HG02943 (cell line): ENCODE results near the gene GALNT2.

Experiments
- ATAC-seq: cut with Tn5 transposase; IDR thresholded peaks from one replicate; pipeline ENCODE4 v1.9.1; 2021; ENCODE audit warnings: mild to moderate bottlenecking, low read depth, moderate library complexity; ENCODE audit not compliant: unreplicated experiment

Gene GALNT2

GRCh38 chr1:230220478-230220877 lies 153.4 kb downstream of the GALNT2 start:
- no peak for ATAC-seq

- no peak for ATAC-seq
Measured at GRCh38 chr1:230220907-230221306, 153.9 kb downstream of the GALNT2 start.

- ATAC-seq: no peak
Measured at GRCh38 chr1:230222678-230223077, 155.6 kb downstream of the GALNT2 start.

GRCh38 chr1:230224101-230224960 lies 157.3 kb downstream of the GALNT2 start:
- ATAC-seq: no peak

- ATAC-seq: no peak
Measured at GRCh38 chr1:230226007-230226800, 159.2 kb downstream of the GALNT2 start.

- ATAC-seq: no peak
Measured at GRCh38 chr1:230226814-230227213, 159.8 kb downstream of the GALNT2 start.

DNA sequence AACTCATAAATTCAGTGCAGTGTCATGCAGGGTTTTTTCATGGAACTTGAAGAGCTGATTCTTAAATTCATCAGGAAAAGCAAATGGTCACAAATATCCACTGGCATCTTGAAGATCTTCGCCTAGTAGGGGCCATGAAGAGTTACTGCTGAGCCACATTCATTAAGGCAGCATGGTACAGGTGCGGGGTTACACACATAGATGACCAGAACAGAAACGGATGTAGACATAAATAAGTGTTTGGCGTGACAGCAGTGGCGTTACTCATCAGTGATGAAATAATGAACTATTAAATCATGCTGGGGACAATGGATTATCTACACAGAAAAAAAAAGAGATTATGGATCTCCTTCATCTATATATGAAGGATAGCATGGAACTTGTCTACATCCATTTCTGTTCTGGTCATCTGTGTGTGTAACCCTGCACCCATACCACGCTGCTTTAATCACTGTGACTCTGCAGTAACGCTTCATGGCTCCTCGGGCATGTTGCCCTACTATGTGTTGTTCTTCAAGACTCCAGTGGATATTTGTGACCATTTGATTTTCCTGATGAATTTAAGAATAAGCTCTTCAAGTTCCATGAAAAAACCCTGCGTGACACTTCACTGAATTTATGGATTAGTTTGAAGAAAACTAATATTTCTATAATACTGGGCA lies 161.3 kb downstream of the GALNT2 start:
- no peak for ATAC-seq

GRCh38 chr1:230230273-230230672 lies 163.2 kb downstream of the GALNT2 start:
- ATAC-seq: no peak

DNA sequence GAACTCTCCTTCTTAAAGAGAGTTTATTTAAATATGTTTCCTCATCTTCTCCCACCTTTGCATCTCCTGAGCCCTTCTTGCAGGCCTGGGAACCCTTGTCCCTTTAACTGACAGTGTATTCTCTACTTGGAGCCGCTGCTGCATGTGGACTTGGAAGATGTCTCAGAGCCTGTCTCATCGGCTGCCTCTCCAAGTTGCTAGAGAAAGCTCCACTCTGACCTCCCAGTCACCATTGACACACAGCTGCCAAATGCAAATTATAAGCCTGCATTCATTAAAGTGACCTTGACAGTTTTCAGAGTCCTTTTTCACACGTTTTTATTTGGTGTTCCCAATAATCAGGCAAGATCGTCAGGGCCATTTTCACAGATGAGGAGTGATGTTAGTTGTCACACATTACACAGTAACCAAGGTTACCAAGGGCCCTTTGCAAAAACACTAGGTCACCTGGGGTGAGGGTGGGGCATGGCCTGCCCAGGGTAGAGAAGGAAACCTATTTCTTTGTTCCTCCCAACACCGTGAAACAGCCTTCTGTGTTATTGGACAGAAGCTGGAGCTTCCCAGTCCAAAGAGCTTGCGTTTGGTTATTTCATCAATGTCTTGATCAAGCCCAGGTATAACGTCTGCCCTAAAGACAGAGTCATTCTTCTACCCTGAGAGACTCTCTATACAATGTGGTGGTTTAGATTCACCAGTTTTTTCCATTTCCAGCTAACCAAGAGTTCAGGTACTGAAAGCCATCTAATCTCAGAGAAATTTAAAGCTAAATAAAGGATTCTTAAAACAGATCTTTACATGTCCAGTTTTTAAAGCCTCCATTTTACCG lies 164.1 kb downstream of the GALNT2 start:
- no peak for ATAC-seq

DNA sequence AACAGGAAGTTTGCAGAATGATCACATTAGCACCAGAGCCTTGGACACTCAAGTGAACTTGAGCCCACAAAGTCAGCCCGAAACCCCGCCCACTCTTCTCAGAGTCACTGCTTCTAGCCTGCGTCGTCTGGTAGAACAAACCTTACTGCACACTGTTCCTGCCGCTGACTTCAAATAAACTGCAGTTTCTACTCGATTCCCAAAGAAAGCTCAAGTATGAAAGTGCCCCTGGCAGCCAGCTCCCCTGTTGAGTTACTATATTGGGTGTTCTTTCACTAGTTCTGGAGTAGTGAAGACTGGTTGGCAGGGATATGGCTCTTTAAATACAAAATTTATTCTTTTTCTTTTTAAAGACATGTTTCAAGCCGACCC lies 164.7 kb downstream of the GALNT2 start:
- no peak for ATAC-seq

- ATAC-seq: no peak
Measured at GRCh38 chr1:230232371-230232771, 165.3 kb downstream of the GALNT2 start.

GRCh38 chr1:230233786-230234185 lies 166.7 kb downstream of the GALNT2 start:
- ATAC-seq: no peak

- ATAC-seq: no peak
Measured at GRCh38 chr1:230235876-230236275, 168.8 kb downstream of the GALNT2 start.

DNA sequence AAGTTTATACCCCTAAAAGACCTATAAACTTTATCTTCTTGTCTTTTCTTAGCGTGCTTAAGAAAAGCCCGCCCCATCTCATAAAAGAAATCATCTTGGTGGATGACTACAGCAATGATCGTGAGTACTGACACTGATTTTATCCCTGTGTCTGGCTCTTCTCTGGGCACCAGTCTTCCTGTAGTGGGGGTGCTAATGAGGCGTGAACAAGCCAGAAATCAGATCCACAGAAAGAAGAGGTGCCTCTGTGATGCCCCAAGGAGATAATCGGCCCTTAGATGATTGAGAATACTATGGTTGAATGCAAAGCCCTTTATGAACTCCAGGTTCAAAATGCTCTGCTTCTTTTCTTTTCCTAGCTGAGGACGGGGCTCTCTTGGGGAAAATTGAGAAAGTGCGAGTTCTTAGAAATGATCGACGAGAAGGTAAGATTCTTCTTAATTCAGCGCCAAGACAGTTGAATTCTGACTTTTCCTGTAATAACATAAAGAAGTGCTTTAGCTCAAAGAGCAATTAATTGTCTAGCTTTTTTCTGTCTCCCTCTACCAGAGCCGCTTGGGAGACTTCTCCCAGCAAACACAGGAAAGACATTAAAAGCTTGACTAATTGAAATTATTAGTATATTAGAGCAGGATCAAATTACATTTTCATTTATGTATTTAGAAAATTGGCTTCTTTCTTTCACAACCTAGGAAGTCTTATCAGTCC lies 169.4 kb downstream of the GALNT2 start:
- no peak for ATAC-seq

GRCh38 chr1:230237009-230237370 lies 170.0 kb downstream of the GALNT2 start:
- ATAC-seq: no peak

DNA sequence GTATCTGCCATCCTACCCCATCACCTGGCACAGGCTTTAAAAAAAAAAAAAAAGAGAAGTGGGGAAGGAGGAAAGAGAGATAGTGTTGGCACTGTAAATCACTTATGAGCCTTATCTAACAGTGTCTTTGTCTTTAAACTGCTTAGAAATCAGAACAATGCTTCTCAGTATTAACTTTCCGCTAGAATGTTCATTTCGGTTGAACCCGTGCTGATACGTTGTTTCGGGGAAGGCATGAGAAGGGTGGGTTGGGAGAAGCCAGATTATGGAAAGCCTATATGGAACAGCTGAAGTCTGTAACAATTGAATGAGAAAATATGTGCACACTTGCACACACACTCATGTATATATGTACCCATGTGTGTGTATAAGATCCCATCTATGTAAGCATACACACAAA lies 170.8 kb downstream of the GALNT2 start:
- ATAC-seq: no peak

DNA sequence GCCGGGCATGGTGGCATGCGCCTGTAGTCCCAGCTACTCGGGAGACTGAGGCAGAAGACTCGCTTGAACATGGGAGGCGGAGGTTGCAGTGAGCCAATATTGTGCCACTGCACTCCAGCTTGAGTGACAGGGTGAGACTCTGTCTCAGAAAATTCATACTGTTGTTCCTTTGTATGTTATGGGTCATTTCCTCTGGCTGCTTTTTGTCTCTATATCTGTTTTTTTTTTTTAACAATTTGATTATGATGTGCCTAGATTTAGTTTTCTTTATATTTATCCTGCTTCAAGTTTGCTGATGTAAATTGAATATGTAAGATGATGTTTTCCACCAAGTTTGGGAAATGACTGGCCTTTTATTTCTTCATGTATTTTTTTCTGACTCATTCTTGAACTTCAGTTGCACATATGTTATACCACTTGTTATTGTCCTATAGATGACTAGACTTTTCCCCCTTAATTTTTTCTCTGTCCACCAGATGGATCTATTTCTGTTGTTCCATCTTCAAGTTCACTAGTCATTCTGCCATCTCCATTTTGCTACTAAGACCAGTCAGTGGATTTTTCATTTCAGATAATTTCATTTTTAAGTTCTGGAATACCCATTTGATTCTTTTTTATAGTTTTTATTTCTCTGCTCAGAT lies 173.5 kb downstream of the GALNT2 start:
- no peak for ATAC-seq

DNA sequence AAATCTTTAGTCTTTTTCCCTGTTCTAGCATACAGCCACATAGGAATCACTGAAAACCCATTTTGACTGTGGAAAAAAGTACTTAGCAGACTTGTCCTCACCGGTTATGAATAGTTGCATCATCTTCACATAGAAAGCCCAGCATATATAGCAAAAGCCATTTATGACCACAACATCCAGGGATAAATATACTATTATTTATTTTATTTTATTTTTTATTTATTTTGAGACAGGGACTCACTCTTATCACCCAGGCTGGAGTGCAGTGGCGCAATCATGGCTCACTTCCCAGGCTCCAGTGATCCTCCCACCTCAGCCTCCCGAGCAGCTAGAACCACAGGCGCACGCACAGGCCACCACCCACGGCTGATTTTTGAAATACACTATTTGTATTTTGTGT lies 175.3 kb downstream of the GALNT2 start:
- no peak for ATAC-seq

DNA sequence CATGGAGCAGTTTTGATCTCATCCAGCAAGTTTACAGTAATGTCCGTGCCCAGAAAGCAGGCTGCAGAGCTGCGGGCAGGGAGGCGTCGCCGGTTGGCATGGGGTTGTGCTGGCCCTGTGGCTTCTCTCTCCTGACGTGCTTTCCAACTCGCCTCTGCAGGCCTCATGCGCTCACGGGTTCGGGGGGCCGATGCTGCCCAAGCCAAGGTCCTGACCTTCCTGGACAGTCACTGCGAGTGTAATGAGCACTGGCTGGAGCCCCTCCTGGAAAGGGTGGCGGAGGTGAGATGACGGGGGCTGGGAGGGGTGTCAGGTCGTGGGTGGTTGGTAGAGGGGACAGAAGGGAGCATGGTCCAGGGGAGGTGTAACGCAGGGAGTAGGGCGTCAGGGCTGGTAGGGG lies 176.1 kb downstream of the GALNT2 start:
- ATAC-seq: no peak
